Measurements from ENCODE around the gene SUMF1.

Gene SUMF1

GRCh38 chr3:4411833-4412232 lies 55.2 kb downstream of the SUMF1 start:
- 86% methylated on average over 1 of the region's 1 CpG; no CpG with 5 or more reads in 1 of the 2 experiments for WGBS, 2 experiments (ENCODE audit: insufficient coverage in 2 of 2)
- Histone ChIP-seq H3K4me1 (ENCODE audit: control insufficient read depth, insufficient read depth, low read length, poor library complexity, severe bottlenecking) (no peaks in the 10 kb centered on the region), H3K36me3 (ENCODE audit: control insufficient read depth, insufficient read depth, low read length) (peaks cover 5% of the 10 kb centered on the region), H3K9me3 (ENCODE audit: control insufficient read depth, low read length) (no peaks in the 10 kb centered on the region), H3K27ac (ENCODE audit: low read depth, low read length, severe bottlenecking) (no peak overlapping the region), H3K4me3 (ENCODE audit: extremely low read depth, insufficient read depth, low read length, poor library complexity, severe bottlenecking) (no peak overlapping the region)

- H3K4me1 ChIP-seq (ENCODE audit: control insufficient read depth, insufficient read depth, low read length, poor library complexity, severe bottlenecking) = no peaks in the 10 kb centered on the region
- no peaks in the 10 kb centered on the region for H3K9me3 ChIP-seq (ENCODE audit: control insufficient read depth, low read length)
Measured at GRCh38 chr3:4411236-4411635, 55.8 kb downstream of the SUMF1 start.

GRCh38 chr3:4410606-4411005 lies 56.5 kb downstream of the SUMF1 start:
- Histone ChIP-seq H3K4me1 (ENCODE audit: control insufficient read depth, insufficient read depth, low read length, poor library complexity, severe bottlenecking) (no peaks in the 10 kb centered on the region), H3K9me3 (ENCODE audit: control insufficient read depth, low read length) (no peaks in the 10 kb centered on the region), H3K27ac (ENCODE audit: low read depth, low read length, severe bottlenecking) (no peak overlapping the region), H3K36me3 (ENCODE audit: control insufficient read depth, insufficient read depth, low read length) (no peaks in the 10 kb centered on the region), H3K4me3 (ENCODE audit: extremely low read depth, insufficient read depth, low read length, poor library complexity, severe bottlenecking) (no peak overlapping the region)
- WGBS, 2 experiments (ENCODE audit: insufficient coverage in 2 of 2) = 94 to 95% methylated on average over 2 to 4 of the region's 4 CpGs

More at GRCh38 chr3:4411236-4411635, 55.8 kb downstream of the SUMF1 start:
- Histone ChIP-seq H3K4me3 (ENCODE audit: extremely low read depth, insufficient read depth, low read length, poor library complexity, severe bottlenecking) (no peak overlapping the region), H3K36me3 (ENCODE audit: control insufficient read depth, insufficient read depth, low read length) (peaks cover under 1% of the 10 kb centered on the region), H3K27ac (ENCODE audit: low read depth, low read length, severe bottlenecking) (no peak overlapping the region)
- no CpG with 5 or more reads among the region's 1 CpG for WGBS, 2 experiments (ENCODE audit: insufficient coverage in 2 of 2)

- H3K36me3 ChIP-seq (ENCODE audit: control insufficient read depth, insufficient read depth, low read length) = no peaks in the 10 kb centered on the region
- no peaks in the 10 kb centered on the region for H3K9me3 ChIP-seq (ENCODE audit: control insufficient read depth, low read length)
- 83 to 100% methylated on average over 1 of the region's 1 CpG for WGBS, 2 experiments (ENCODE audit: insufficient coverage in 2 of 2)
- no peaks in the 10 kb centered on the region for H3K4me1 ChIP-seq (ENCODE audit: control insufficient read depth, insufficient read depth, low read length, poor library complexity, severe bottlenecking)
- no peak overlapping the region for H3K27ac ChIP-seq (ENCODE audit: low read depth, low read length, severe bottlenecking)
- H3K4me3 ChIP-seq (ENCODE audit: extremely low read depth, insufficient read depth, low read length, poor library complexity, severe bottlenecking) = no peak overlapping the region
Measured at GRCh38 chr3:4409971-4410573, 57.0 kb downstream of the SUMF1 start.

- no peak overlapping the region for H3K4me3 ChIP-seq (ENCODE audit: extremely low read depth, insufficient read depth, low read length, poor library complexity, severe bottlenecking)
- no peaks in the 10 kb centered on the region for H3K36me3 ChIP-seq (ENCODE audit: control insufficient read depth, insufficient read depth, low read length)
- H3K9me3 ChIP-seq (ENCODE audit: control insufficient read depth, low read length) = no peaks in the 10 kb centered on the region
- 77 to 100% methylated on average over 1 to 2 of the region's 4 CpGs for WGBS, 2 experiments (ENCODE audit: insufficient coverage in 2 of 2)
- H3K27ac ChIP-seq (ENCODE audit: low read depth, low read length, severe bottlenecking) = no peak overlapping the region
- no peaks in the 10 kb centered on the region for H3K4me1 ChIP-seq (ENCODE audit: control insufficient read depth, insufficient read depth, low read length, poor library complexity, severe bottlenecking)
Measured at GRCh38 chr3:4409415-4409814, 57.7 kb downstream of the SUMF1 start.

GRCh38 chr3:4408958-4409357 lies 58.1 kb downstream of the SUMF1 start:
- Histone ChIP-seq H3K27ac (ENCODE audit: low read depth, low read length, severe bottlenecking) (no peak overlapping the region), H3K4me1 (ENCODE audit: control insufficient read depth, insufficient read depth, low read length, poor library complexity, severe bottlenecking) (no peaks in the 10 kb centered on the region), H3K4me3 (ENCODE audit: extremely low read depth, insufficient read depth, low read length, poor library complexity, severe bottlenecking) (no peak overlapping the region), H3K36me3 (ENCODE audit: control insufficient read depth, insufficient read depth, low read length) (no peaks in the 10 kb centered on the region), H3K9me3 (ENCODE audit: control insufficient read depth, low read length) (no peaks in the 10 kb centered on the region)

GRCh38 chr3:4407941-4408340 lies 59.1 kb downstream of the SUMF1 start:
- Histone ChIP-seq H3K9me3 (ENCODE audit: control insufficient read depth, low read length) (no peaks in the 10 kb centered on the region), H3K27ac (ENCODE audit: low read depth, low read length, severe bottlenecking) (no peak overlapping the region), H3K36me3 (ENCODE audit: control insufficient read depth, insufficient read depth, low read length) (no peaks in the 10 kb centered on the region), H3K4me1 (ENCODE audit: control insufficient read depth, insufficient read depth, low read length, poor library complexity, severe bottlenecking) (no peaks in the 10 kb centered on the region), H3K4me3 (ENCODE audit: extremely low read depth, insufficient read depth, low read length, poor library complexity, severe bottlenecking) (no peak overlapping the region)
- WGBS, 2 experiments (ENCODE audit: insufficient coverage in 2 of 2) = 100% methylated on average over 1 of the region's 2 CpGs; no CpG with 5 or more reads in 1 of the 2 experiments

- Histone ChIP-seq H3K27ac (ENCODE audit: low read depth, low read length, severe bottlenecking) (no peak overlapping the region), H3K9me3 (ENCODE audit: control insufficient read depth, low read length) (no peaks in the 10 kb centered on the region), H3K36me3 (ENCODE audit: control insufficient read depth, insufficient read depth, low read length) (no peaks in the 10 kb centered on the region), H3K4me3 (ENCODE audit: extremely low read depth, insufficient read depth, low read length, poor library complexity, severe bottlenecking) (no peak overlapping the region), H3K4me1 (ENCODE audit: control insufficient read depth, insufficient read depth, low read length, poor library complexity, severe bottlenecking) (no peaks in the 10 kb centered on the region)
- WGBS, 2 experiments (ENCODE audit: insufficient coverage in 2 of 2) = 80 to 82% methylated on average over 1 to 2 of the region's 4 CpGs
Measured at GRCh38 chr3:4406746-4407568, 60.1 kb downstream of the SUMF1 start.

GRCh38 chr3:4404881-4405280 lies 62.2 kb downstream of the SUMF1 start:
- Histone ChIP-seq H3K4me1 (ENCODE audit: control insufficient read depth, insufficient read depth, low read length, poor library complexity, severe bottlenecking) (no peaks in the 10 kb centered on the region), H3K27ac (ENCODE audit: low read depth, low read length, severe bottlenecking) (no peak overlapping the region), H3K9me3 (ENCODE audit: control insufficient read depth, low read length) (no peaks in the 10 kb centered on the region), H3K36me3 (ENCODE audit: control insufficient read depth, insufficient read depth, low read length) (no peaks in the 10 kb centered on the region), H3K4me3 (ENCODE audit: extremely low read depth, insufficient read depth, low read length, poor library complexity, severe bottlenecking) (no peak overlapping the region)
- WGBS, 2 experiments (ENCODE audit: insufficient coverage in 2 of 2) = 86 to 88% methylated on average over 2 of the region's 2 CpGs

- H3K4me1 ChIP-seq (ENCODE audit: control insufficient read depth, insufficient read depth, low read length, poor library complexity, severe bottlenecking) = no peaks in the 10 kb centered on the region
- no peaks in the 10 kb centered on the region for H3K9me3 ChIP-seq (ENCODE audit: control insufficient read depth, low read length)
- no peak overlapping the region for H3K27ac ChIP-seq (ENCODE audit: low read depth, low read length, severe bottlenecking)
- no peak overlapping the region for H3K4me3 ChIP-seq (ENCODE audit: extremely low read depth, insufficient read depth, low read length, poor library complexity, severe bottlenecking)
- 75 to 87% methylated on average over 4 of the region's 4 CpGs for WGBS, 2 experiments (ENCODE audit: insufficient coverage in 2 of 2)
- H3K36me3 ChIP-seq (ENCODE audit: control insufficient read depth, insufficient read depth, low read length) = no peaks in the 10 kb centered on the region
Measured at GRCh38 chr3:4401441-4401840, 65.6 kb downstream of the SUMF1 start.

- Histone ChIP-seq H3K9me3 (ENCODE audit: control insufficient read depth, low read length) (no peaks in the 10 kb centered on the region), H3K4me3 (ENCODE audit: extremely low read depth, insufficient read depth, low read length, poor library complexity, severe bottlenecking) (no peak overlapping the region), H3K36me3 (ENCODE audit: control insufficient read depth, insufficient read depth, low read length) (no peaks in the 10 kb centered on the region), H3K27ac (ENCODE audit: low read depth, low read length, severe bottlenecking) (no peak overlapping the region), H3K4me1 (ENCODE audit: control insufficient read depth, insufficient read depth, low read length, poor library complexity, severe bottlenecking) (no peaks in the 10 kb centered on the region)
- WGBS, 2 experiments (ENCODE audit: insufficient coverage in 2 of 2) = 88 to 100% methylated on average over 4 to 6 of the region's 7 CpGs
Measured at GRCh38 chr3:4399476-4399875, 67.6 kb downstream of the SUMF1 start.

All from mesodermal cell (in vitro differentiated cells).